Neuron (in vitro differentiated cells): Measurements from ENCODE around the gene CTRB2.

ENCODE experiments used
- H2AFZ ChIP-seq: one replicate; pipeline ENCODE4 v1.6.1; 2013; ENCODE audit warnings: low read depth, mild to moderate bottlenecking, inconsistent platforms, low read length, moderate library complexity
- H3K27me3 ChIP-seq: one replicate; pipeline ENCODE4 v1.6.1; 2013; ENCODE audit warnings: low read length; ENCODE audit not compliant: insufficient read depth
- H3K36me3 ChIP-seq: one replicate; pipeline ENCODE4 v1.6.1; 2013; ENCODE audit warnings: low read length; ENCODE audit not compliant: insufficient read depth
- H3K4me1 ChIP-seq: one replicate; pipeline ENCODE4 v1.6.1; 2013; ENCODE audit warnings: low read length; ENCODE audit not compliant: insufficient read depth
- H3K4me3 ChIP-seq: 2 replicates; pipeline ENCODE4 v1.5.1; 2013; ENCODE audit warnings: mild to moderate bottlenecking, low read length, moderate library complexity
- H3K9me3 ChIP-seq: one replicate; pipeline ENCODE4 v1.6.1; 2013; ENCODE audit warnings: low read length

Gene CTRB2

DNA sequence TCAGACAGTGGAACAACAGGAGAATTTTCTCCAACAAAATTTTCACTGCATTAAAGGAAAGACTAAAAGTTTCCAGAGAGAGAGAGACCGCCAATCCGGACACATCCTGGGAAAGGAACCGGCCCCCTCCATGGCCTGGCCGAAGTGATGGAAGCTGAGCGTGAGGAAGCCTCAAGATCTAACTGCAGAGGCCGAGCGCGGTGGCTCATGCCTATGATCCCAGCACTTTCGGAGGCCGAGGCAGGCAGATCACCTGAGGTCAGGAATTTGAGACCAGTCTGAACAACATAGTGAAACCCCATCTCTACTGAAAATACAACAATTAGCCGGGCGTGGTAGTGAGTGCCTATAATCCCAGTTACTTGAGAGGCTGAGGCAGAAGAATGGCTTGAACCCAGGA is 3.9 kb downstream of the CTRB2 start:
- H3K9me3 ChIP-seq = no peaks in the 10 kb centered on the region
- no peaks in the 10 kb centered on the region for H3K27me3 ChIP-seq
- no peak overlapping the region for H2AFZ ChIP-seq
- H3K4me1 ChIP-seq = no peaks in the 10 kb centered on the region
- no peak overlapping the region for H3K4me3 ChIP-seq
- H3K36me3 ChIP-seq = no peaks in the 10 kb centered on the region

DNA sequence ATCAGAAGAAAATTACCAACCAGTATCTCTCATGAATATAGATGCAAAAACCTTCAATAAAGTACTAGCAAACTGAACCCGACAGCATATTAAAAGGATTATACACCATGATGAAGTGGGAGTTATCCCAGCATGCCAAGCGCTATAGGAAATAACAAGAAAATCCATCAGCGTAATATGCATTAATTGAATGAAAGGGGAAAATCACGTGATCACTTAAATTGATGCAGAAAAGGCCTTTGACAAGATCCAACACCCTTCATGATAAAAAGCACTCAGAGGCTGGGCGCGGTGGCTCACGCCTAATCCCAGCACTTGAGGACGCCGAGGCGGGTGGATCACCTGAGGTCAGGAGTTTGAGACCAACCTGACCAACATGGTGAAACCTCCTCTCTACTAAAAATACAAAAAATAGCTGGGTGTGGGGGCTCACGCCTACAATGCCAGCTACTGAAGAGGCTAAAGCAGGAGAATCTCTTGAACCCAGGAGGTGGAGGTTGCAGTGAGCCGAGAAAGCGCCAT is 4.8 kb downstream of the CTRB2 start:
- Histone ChIP-seq H3K36me3 (no peaks in the 10 kb centered on the region), H3K27me3 (no peaks in the 10 kb centered on the region), H3K9me3 (no peaks in the 10 kb centered on the region), H3K4me3 (no peak overlapping the region), H2AFZ (no peak overlapping the region), H3K4me1 (no peaks in the 10 kb centered on the region)

DNA sequence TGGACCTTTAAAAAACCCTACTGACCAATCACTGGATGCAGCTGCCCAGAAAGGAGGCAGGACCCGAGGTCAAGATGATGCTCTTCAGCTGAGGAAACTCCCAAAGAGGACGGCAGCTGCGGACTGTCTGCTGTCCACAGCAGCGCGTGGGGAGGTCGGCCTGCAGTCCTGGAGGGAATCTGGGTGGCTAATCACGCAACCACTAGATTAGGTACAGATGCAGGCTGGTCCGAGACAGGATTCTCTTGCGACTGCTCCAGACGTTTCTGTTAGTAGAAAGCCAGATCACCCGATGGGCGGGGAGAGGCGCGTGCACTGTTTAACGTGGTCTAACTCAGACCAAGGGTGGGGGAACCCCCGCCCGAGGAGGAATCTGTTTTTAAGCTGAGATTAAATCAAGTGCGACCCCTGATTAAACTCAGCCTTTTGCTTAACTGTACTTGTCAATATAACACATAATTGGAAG is 8.8 kb downstream of the CTRB2 start:
- no peaks in the 10 kb centered on the region for H3K4me1 ChIP-seq
- H3K4me3 ChIP-seq = no peak overlapping the region
- no peaks in the 10 kb centered on the region for H3K27me3 ChIP-seq
- no peaks in the 10 kb centered on the region for H3K36me3 ChIP-seq
- peaks cover under 1% of the 10 kb centered on the region for H3K9me3 ChIP-seq
- H2AFZ ChIP-seq = no peak overlapping the region

DNA sequence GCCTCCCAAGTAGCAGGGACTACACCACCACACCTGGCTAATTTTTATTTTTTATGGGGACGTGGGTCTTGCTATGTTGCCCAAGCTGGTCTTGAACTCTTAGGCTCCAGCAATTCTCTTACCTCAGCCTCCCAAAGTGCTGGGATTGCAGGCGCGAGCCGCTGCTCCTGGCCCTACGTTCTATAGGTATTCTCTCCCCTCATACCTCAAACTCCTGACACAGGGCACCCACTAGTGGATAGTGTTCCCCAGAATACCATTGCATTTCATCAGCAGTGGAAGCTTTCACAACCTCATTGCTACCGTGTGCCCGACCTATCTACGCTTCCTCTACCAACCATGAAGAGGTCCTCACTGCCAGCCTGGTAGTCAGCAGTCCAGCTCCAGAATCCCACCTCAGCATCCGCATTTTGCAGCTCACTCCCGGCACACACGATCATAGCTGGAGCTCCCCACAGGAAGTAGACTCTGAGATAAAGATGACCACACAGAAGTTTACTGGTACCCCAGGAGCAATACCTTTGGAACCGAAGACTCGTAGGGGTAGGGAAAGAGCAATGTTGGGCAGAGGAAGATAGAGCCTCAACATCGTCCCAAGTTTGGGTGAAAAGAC is 9.3 kb downstream of the CTRB2 start:
- Histone ChIP-seq H2AFZ (no peak overlapping the region), H3K4me3 (no peak overlapping the region), H3K36me3 (no peaks in the 10 kb centered on the region), H3K9me3 (peaks cover 5% of the 10 kb centered on the region), H3K27me3 (no peaks in the 10 kb centered on the region), H3K4me1 (no peaks in the 10 kb centered on the region)

DNA sequence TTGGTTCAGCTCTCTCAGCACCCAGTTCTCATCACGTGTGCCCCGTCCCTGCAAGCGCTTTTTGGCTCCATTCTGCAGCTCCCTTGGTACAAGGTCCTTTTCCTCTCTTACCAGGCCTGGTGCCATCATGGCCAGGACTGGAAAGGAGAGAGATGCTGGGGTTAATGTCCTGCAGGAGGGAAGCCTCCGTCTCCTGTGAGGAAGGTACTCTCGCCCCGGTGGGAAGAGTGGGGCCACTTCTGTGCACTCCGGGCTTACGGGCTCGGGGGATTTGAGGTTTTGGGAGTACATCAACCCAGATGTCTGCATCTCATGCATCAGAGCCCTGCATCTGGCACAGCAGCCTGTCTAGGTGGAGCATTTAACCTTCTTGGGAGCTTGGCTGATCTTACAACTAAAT is 10.1 kb downstream of the CTRB2 start:
- no peaks in the 10 kb centered on the region for H3K4me1 ChIP-seq
- H3K4me3 ChIP-seq = no peak overlapping the region

DNA sequence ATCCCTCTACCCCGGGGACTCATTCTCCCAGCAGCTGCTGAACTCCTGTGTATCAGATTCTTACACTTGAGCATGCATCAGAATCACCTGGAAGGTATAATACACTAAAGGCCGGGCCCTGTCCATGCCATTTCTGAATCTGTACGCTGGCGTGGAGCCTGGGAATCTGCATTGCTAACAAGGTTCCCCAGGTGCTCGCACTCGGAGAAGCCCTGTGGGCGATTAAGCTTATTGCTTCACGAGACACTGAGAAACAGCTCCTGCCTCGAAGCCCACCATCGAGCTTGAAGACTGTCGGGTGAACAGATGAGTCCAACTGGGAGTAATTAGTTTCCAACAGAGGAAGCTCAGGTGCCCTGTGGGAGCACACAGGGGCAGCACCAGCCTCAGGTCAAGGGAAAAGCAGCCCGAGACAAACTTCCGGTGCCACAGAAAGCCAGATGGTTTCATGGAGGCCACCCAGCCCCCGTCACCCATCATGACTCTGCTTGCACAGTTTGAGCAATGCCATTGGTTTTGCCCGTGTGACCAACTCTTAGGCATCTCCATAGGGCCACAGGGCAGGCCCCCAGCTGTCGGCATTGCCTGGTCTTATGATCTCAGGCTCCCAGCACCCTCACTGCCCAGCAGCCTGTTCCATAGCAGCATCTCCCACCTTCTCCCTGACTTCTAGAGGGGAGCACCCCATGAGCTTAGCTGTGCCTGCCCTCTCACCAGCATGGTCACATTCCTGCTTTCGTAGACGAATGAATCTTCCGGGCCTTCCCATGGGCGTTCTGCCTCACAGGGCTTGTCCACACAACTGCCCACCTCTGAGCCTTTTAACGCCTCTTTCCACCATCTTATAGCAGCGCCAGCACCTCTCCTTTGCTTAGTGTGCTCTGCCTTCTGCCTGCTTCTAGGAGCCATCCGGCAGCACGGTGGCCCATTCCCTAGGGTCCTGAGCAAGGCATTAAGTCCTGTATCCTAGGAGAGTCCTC is 10.9 kb downstream of the CTRB2 start:
- Histone ChIP-seq H3K4me1 (no peaks in the 10 kb centered on the region), H2AFZ (no peak overlapping the region), H3K9me3 (peaks cover 8% of the 10 kb centered on the region), H3K36me3 (no peaks in the 10 kb centered on the region), H3K27me3 (no peaks in the 10 kb centered on the region), H3K4me3 (no peak overlapping the region)

More for the DNA sequence above, 10.1 kb downstream of the CTRB2 start:
- H3K9me3 ChIP-seq = peaks cover 7% of the 10 kb centered on the region
- H3K36me3 ChIP-seq = no peaks in the 10 kb centered on the region
- no peaks in the 10 kb centered on the region for H3K27me3 ChIP-seq
- H2AFZ ChIP-seq = no peak overlapping the region

DNA sequence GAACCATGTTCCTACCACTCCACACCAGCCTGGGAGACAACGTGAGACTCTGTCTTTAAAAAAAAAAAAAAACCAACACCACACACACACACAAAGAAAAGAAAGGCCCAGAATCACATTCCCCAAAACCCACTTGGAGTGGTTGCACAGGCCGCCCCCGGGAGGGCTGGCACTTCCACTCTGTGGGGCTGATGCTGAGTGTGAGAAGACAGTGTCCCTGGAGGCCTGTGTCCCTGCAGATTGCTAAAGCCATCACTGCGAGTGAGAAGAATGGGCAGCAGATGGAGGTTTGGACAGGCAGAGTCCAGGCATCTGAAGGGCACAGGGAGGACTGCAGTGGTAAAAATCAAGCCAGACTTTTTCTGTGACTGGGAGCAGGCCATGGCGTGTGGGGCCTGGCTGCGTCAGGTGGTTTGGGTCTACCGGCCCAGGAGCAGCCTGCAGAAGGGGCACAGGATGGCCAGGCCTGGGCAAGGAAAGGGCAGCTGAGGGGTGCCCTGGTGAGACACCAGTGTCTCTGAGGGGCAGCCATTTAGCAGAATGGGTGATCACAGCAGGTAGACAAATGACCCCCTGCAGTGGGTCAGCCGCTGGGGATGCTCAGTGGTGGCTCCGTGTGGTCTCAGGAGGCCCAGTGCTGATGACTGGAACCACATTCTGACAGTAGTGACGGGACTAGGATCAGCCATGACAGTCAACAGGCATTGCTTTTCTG is 13.1 kb downstream of the CTRB2 start:
- Histone ChIP-seq H2AFZ (no peak overlapping the region), H3K4me1 (no peaks in the 10 kb centered on the region), H3K4me3 (no peak overlapping the region), H3K36me3 (no peaks in the 10 kb centered on the region), H3K9me3 (peaks cover 8% of the 10 kb centered on the region), H3K27me3 (no peaks in the 10 kb centered on the region)

DNA sequence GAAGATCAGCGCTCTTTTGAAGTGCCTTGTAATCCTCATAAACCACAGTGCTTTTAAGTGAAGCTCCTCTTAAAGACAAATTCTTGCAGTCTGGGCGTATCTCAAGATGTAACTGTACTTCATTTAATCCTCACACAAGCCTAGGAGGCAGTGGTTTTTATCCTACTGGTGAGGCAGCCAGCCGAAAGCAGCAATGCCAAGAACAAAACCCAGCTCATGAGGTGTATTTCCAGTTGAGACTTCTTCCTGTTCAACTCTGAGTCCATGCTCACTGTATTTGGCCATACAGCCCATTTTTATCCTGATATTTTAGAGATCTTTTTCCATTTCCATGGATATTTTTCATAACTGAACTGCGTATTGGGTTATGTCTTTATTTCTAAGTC is 13.7 kb downstream of the CTRB2 start:
- peaks cover 8% of the 10 kb centered on the region for H3K9me3 ChIP-seq
- no peaks in the 10 kb centered on the region for H3K27me3 ChIP-seq
- H3K36me3 ChIP-seq = no peaks in the 10 kb centered on the region
- no peak overlapping the region for H2AFZ ChIP-seq
- no peaks in the 10 kb centered on the region for H3K4me1 ChIP-seq
- H3K4me3 ChIP-seq = no peak overlapping the region

DNA sequence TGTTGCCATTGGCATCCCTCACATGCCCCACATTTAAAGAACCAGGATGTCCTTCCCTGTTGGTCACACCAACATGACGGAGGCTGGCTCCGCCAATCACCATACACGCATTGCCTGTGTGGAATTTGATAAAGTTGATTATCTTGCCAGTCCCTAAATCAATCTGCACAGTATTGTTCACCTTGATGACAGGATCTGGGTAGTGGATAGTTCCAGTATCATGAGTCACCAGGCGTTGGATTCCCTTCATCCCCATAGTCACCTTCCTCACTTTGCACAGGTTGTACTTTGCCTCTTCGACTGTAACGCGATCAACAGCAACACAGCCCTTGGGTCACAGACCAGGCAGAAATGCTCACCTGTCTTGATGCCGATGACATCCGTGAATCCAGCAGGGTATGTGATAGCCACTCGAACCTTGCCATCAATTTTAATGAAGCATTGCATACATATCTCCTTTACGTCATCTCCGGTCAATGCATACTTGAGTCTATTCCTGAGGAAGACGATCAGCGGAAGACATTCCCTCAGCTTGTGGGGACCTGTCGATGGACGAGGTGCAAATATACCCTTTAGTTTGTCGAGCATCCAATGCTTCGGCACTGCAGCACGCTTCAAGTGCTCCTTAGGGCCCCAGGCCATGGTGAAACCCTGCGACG is 14.2 kb downstream of the CTRB2 start:
- H3K4me1 ChIP-seq = no peaks in the 10 kb centered on the region
- H3K4me3 ChIP-seq = no peak overlapping the region
- peaks cover 8% of the 10 kb centered on the region for H3K9me3 ChIP-seq
- no peaks in the 10 kb centered on the region for H3K36me3 ChIP-seq
- no peaks in the 10 kb centered on the region for H3K27me3 ChIP-seq
- H2AFZ ChIP-seq = no peak overlapping the region

DNA sequence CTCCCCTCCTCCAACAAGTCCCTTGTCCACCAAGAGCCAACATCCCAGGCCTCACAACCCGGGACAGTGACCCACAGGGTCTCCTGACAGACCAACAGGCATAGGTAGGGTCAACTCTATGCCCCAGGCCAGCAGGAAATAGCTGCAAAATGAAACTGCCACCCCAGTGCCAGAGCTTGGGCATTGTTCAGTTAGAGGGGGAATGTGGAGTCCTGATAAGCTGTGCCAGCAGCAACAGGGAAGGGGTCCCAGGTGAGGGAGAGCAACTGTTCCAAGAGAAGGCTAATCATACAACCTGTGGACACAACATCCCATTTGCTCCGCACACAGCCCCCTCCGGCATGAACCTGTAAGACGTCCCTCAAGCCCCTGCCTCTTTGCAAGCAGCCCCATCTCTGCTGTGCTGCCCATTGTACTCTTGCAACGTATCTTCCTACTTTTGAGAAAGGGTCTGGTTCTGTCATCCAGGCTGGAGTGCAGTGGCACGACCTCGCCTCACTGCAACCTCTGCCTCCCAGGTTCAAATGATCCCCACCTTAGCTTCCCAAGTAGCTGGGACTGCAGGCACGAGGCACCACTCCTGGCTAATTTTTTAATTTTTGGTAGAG is 17.2 kb downstream of the CTRB2 start:
- no peak overlapping the region for H2AFZ ChIP-seq
- H3K4me3 ChIP-seq = no peak overlapping the region
- H3K4me1 ChIP-seq = no peaks in the 10 kb centered on the region
- H3K36me3 ChIP-seq = no peaks in the 10 kb centered on the region
- peaks cover 8% of the 10 kb centered on the region for H3K9me3 ChIP-seq
- H3K27me3 ChIP-seq = no peaks in the 10 kb centered on the region

DNA sequence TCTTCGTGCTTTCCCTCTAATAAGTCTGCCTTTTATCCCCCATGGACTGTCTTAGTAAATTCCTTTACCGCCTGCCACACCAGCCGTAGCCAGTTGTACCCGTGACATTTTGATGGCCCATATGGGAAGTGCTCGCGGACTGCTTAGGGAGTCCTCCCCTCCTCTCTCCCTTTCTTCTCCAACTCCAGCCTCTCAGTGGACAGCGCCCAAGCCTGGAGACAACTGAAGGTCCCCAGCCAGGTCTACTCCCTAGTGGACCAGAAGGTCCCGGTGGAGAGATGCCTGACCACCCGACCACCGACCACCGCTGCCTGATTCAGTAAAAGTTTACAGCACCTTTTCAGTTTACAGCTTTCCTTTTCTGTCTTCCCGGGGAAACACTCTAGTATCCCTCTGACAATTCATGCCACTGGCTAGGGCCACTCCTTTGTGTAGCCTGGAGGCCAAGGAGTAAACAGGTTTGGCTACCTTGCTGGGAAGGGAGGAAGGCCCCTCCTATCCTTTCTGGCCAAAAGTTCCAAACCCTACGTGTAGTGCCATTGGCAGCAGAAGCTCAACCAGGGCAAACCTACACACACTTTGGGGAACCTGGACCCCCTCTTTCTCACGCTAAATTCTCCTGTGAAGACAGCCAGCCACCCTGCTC is 18.0 kb downstream of the CTRB2 start:
- H3K27me3 ChIP-seq = no peaks in the 10 kb centered on the region
- H2AFZ ChIP-seq = no peak overlapping the region
- no peaks in the 10 kb centered on the region for H3K36me3 ChIP-seq
- H3K4me1 ChIP-seq = no peaks in the 10 kb centered on the region
- H3K9me3 ChIP-seq = peaks cover 8% of the 10 kb centered on the region
- H3K4me3 ChIP-seq = no peak overlapping the region

DNA sequence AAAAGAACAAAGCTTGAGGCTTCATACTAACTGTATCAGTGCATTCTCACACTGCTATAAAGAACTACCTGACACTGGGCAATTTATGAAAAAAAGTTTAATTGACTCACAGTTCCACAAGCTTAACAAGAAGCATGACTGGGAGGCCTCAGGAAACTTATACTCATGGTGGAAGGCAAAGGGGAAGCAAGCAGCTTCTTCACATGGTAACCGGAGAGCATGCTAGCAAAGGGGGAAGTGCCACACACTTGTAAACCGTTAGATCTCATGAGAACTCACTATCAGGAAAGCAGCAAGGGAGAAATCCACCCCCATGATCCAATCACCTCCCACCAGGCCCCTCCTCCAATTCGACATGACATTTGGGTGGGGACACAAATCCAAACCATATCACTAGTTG is 25.3 kb downstream of the CTRB2 start:
- H3K27me3 ChIP-seq = no peaks in the 10 kb centered on the region
- H3K36me3 ChIP-seq = no peaks in the 10 kb centered on the region
- no peak overlapping the region for H3K4me3 ChIP-seq
- no peak overlapping the region for H2AFZ ChIP-seq
- H3K9me3 ChIP-seq = peaks cover 4% of the 10 kb centered on the region
- no peaks in the 10 kb centered on the region for H3K4me1 ChIP-seq
